HuH-7 (cell line): ENCODE data around the gene TMEM89.
A peak's percentile ranks its signal among the peaks of the same experiment; 100 is the strongest.

Source experiments
- DNase-seq: peaks from one replicate; pipeline ENCODE4 v3.0.0; 2011; ENCODE audit warnings: low spot score

The TMEM89 gene

GRCh38 chr3:48642605-48643004 is 21.0 kb upstream of the TMEM89 start:
- DNase-seq: no peak

- DNase-seq: no peak
Observed at GRCh38 chr3:48641396-48641795, 19.8 kb upstream of the TMEM89 start.

GRCh38 chr3:48639944-48640606 is 18.5 kb upstream of the TMEM89 start:
- no peak for DNase-seq

GRCh38 chr3:48637305-48637704 is 15.7 kb upstream of the TMEM89 start:
- DNase-seq: no peak

GRCh38 chr3:48636149-48636655 is 14.6 kb upstream of the TMEM89 start:
- no peak for DNase-seq

- peak; percentile 100 for DNase-seq
Observed at GRCh38 chr3:48635222-48636021, 13.9 kb upstream of the TMEM89 start, which contains the start of gene SLC26A6. TSS of gene SLC26A6 (minus strand) at chr3:48635461. CDS start at chr3:48635393, 68 bp downstream.

- peak; percentile 87 for DNase-seq
Observed at GRCh38 chr3:48634661-48635221, 13.2 kb upstream of the TMEM89 start.

GRCh38 chr3:48633743-48634142 is 12.2 kb upstream of the TMEM89 start:
- DNase-seq: no peak

GRCh38 chr3:48633256-48633655 is 11.7 kb upstream of the TMEM89 start:
- DNase-seq: no peak

- no peak for DNase-seq
Observed at GRCh38 chr3:48631516-48632448, 10.2 kb upstream of the TMEM89 start.

GRCh38 chr3:48630833-48631232 is 9.3 kb upstream of the TMEM89 start:
- DNase-seq: no peak

- no peak for DNase-seq
Observed at GRCh38 chr3:48630407-48630806, 8.8 kb upstream of the TMEM89 start.

- DNase-seq: no peak
Observed at GRCh38 chr3:48629894-48630293, 8.3 kb upstream of the TMEM89 start.

- no peak for DNase-seq
Observed at GRCh38 chr3:48628277-48629017, 6.9 kb upstream of the TMEM89 start.

- DNase-seq: no peak
Observed at GRCh38 chr3:48625600-48625999, 4.0 kb upstream of the TMEM89 start.

- DNase-seq: no peak
Observed at GRCh38 chr3:48624767-48625166, 3.2 kb upstream of the TMEM89 start.

GRCh38 chr3:48623851-48624547 is 2.4 kb upstream of the TMEM89 start:
- DNase-seq: no peak

GRCh38 chr3:48619541-48620524 is 1.7 kb downstream of the TMEM89 start:
- DNase-seq: no peak

- DNase-seq: no peak
Observed at GRCh38 chr3:48617559-48617958, 4.0 kb downstream of the TMEM89 start.
